Fibroblast of mammary gland (primary cell): ENCODE measurements around the gene PTPRJ.

Source experiments
- DNase-seq: peaks from one replicate; pipeline ENCODE4 v3.0.0-alpha.2; 2010; ENCODE audit warnings: low read depth
- H3K4me3 ChIP-seq: 2 replicates; pipeline ENCODE4 v1.5.1; 2011; ENCODE audit warnings: low read depth, mild to moderate bottlenecking, low read length, moderate library complexity; ENCODE audit not compliant: control insufficient read depth
- TF ChIP-seq, protein P1 (sequence below): conservative IDR thresholded peaks from 2 replicates; pipeline ENCODE4 v1.5.1; 2011; ENCODE audit warnings: low read depth, low read length, inconsistent platforms; ENCODE audit not compliant: control insufficient read depth, insufficient read depth

PTPRJ gene

DNA sequence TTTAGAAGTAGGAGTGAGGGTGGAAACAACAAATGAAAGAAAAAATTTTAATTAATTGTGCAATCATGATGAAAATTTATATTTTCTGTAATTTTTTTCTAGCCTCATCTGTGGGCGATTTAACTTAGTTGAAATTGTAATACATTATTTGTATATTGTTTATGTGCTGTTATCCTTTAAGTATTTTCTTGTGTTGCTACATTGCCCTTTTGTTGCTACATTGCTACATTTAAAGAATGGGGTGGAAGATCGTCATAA, 130.1 kb downstream of the PTPRJ start:
- DNase-seq = no peak
- TF ChIP-seq, protein P1, sequence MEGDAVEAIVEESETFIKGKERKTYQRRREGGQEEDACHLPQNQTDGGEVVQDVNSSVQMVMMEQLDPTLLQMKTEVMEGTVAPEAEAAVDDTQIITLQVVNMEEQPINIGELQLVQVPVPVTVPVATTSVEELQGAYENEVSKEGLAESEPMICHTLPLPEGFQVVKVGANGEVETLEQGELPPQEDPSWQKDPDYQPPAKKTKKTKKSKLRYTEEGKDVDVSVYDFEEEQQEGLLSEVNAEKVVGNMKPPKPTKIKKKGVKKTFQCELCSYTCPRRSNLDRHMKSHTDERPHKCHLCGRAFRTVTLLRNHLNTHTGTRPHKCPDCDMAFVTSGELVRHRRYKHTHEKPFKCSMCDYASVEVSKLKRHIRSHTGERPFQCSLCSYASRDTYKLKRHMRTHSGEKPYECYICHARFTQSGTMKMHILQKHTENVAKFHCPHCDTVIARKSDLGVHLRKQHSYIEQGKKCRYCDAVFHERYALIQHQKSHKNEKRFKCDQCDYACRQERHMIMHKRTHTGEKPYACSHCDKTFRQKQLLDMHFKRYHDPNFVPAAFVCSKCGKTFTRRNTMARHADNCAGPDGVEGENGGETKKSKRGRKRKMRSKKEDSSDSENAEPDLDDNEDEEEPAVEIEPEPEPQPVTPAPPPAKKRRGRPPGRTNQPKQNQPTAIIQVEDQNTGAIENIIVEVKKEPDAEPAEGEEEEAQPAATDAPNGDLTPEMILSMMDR = no peak
- no peak overlapping the region for H3K4me3 ChIP-seq

DNA sequence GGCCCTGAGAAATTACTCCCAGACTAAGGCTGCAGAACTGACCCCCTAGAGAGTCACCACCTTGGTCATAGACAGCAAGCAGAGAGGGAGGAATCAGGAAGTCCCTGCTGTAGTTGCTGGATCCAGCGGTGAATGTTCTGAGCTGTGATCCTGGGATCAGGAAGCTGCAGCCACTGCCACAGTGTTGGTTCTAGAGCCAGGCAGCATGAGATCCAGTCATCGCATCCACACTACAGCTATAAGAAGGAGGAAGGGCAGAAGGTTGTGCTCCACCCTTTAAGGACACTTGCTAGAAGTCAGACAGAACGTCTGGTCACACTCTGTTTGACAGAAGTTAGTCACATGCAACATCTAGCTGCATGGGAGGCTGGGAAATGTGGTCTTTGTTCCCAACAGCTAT, 131.5 kb downstream of the PTPRJ start:
- H3K4me3 ChIP-seq = no peak overlapping the region
- TF ChIP-seq, protein P1 = no peak
- no peak for DNase-seq

DNA sequence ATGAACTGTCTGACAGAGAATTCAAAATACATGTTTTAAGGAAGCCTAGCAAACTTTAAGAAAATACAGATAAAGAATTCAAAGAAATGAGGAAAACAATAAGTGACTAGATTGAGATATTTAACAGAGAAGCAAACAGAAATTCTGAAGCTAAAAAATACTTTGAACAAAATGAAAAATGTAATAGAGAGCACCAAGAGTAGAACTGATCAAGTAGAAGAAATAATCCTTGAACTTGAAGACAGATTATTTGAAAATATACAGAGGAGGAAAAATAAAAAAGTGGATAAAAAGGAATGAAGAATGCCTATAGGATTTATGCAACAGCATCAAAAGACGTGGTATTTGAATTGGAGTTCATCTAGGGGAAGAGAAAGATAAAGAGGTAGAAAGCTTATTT, 134.4 kb downstream of the PTPRJ start:
- TF ChIP-seq, protein P1 = no peak
- H3K4me3 ChIP-seq = no peak overlapping the region
- DNase-seq = no peak

DNA sequence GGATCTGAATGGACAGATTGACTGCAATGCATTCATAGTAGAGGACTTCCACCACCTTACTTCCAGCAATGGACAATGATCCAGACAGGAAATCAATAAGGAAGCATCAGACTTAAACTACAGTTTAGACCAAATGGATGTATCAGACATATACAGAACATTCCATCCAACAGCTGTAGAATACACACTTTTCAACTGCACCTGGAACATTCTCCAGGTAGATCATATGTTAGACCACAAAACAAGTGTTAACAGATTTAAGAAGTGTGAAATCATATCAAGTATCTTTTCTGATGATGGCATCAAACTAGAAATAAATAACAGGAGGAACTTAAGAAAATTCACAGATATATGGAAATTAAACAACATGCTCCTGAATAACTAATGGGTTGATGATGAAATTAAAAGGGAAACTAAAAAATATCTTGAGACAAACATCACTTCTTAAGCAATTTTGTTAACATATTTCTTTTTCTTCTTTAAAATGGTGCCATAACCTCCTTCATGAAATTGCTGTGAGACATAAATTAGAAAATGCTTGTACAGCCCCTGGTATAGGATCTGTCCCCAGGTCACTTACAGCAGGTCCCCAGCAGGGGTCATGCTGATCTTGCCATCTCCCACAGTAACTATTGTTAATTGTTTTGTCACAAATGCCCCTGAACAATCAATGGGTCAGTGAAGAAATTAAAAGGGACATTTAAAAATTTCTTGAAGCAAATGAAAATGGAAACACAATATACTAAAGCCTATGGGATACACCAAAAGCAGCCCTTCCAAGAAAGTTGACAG, 136.3 kb downstream of the PTPRJ start:
- DNase-seq = peak; percentile 21
- TF ChIP-seq, protein P1 = peak; percentile 52
- H3K4me3 ChIP-seq = no peak overlapping the region

DNA sequence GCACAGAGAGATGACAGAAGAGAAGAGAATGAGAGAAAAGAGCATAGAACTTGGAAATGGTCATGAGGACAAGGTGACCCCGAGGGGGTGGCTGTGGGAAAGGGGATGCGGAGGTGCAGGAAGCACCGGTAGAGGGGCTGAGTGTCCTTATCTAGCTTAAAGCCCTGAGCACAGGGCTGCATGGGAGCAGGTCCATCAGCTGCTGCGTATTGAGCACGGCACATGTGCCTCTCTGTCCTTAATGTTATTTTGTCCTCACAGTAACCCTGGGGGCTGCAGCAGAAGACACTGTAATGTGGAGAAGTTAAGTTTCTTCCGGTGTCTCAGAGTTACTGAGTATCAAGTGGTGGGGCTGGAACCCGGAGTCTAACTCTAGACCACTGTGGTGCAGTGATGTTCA, 141.9 kb downstream of the PTPRJ start:
- no peak overlapping the region for H3K4me3 ChIP-seq
- TF ChIP-seq, protein P1 = no peak

DNA sequence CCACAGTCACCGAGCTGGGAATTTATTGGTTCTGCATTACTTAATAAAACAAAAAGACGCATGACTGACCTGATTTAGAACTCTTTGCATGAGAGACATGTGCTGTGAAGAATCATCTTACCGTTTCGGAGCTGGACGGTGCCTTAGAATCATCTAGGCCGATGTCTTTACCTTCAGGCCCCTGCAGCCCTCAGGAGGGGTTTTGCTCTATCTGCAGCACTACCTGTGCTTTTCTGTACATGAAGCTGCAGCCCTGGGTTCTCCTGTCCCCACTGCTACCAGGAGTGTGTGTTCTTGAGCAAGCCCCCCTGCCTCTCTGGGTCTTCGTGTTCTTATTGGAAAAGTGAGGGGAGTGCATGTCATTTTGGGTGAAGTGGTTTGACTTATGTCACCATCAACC, 142.3 kb downstream of the PTPRJ start:
- H3K4me3 ChIP-seq = no peak overlapping the region
- TF ChIP-seq, protein P1 = no peak
- no peak for DNase-seq

More for the DNA sequence above, 141.9 kb downstream of the PTPRJ start:
- DNase-seq = no peak
